ENCODE data around the gene FAM53A.
"Not testable (repeated sequence)": the region's sequence is repeated elsewhere in the genome, so short reads cannot be mapped to it uniquely, and the experiment has no call there.

FAM53A gene

DNA sequence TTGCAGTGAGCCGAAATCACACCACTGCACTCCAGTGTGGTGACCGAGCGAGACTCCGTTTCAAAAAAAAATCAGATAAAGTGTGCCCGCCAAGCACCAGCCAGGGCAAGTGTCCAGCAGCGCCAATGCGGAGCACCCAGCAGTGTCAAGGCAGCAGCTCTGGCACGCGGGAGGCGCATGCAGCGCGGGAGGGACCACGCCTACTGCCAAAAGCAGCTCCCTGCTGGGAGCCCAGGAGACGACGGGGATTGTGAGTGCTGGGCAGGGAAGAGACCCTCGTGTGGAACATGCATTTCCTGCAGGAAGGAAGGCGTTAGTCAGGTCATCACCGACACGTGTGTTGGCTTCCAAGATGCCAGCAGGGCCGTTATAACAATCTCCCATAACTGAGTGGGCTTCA is 10.4 kb downstream of the FAM53A start:
- no peaks in the 10 kb centered on the region for H3K4me1 ChIP-seq (ENCODE audit: control insufficient read depth, insufficient read depth, low read length)
- H3K36me3 ChIP-seq (ENCODE audit: control insufficient read depth in 2 of 2, insufficient read depth in 1 of 2, low read length in 2 of 2), result no peaks in the 10 kb centered on the region
- ChIA-PET POLR2A (no interaction called here), CTCF (no interaction called here)
- no peak overlapping the region for H3K4me3 ChIP-seq (ENCODE audit: low read depth, low read length)
- no peaks in the 10 kb centered on the region for H3K9me3 ChIP-seq (ENCODE audit: control insufficient read depth, insufficient read depth, low read depth, low read length)
- H3K27ac ChIP-seq (ENCODE audit: extremely low read depth, low read depth, low read length), result no peak overlapping the region
- no peak for TF ChIP-seq SP3 (tag by site-specific recombination; IDR thresholded peaks at IDR 0.05)
- no peak for TF ChIP-seq ZNF529 (tag by site-specific recombination; IDR thresholded peaks at IDR 0.05; ENCODE audit: insufficient replicate concordance)
- TF ChIP-seq ZNF148 (tag by site-specific recombination; IDR thresholded peaks at IDR 0.05; ENCODE audit: borderline replicate concordance), result no peak
- no peak for TF ChIP-seq ZNF214 (tag by site-specific recombination; IDR thresholded peaks at IDR 0.05; ENCODE audit: borderline replicate concordance)
- TF ChIP-seq, protein P1, sequence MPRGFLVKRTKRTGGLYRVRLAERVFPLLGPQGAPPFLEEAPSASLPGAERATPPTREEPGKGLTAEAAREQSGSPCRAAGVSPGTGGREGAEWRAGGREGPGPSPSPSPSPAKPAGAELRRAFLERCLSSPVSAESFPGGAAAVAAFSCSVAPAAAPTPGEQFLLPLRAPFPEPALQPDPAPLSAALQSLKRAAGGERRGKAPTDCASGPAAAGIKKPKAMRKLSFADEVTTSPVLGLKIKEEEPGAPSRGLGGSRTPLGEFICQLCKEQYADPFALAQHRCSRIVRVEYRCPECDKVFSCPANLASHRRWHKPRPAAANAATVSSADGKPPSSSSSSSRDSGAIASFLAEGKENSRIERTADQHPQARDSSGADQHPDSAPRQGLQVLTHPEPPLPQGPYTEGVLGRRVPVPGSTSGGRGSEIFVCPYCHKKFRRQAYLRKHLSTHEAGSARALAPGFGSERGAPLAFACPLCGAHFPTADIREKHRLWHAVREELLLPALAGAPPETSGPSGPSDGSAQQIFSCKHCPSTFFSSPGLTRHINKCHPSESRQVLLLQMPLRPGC (tag by site-specific recombination; IDR thresholded peaks at IDR 0.05), result no peak
- no peak for TF ChIP-seq ZNF548 (tag by site-specific recombination; IDR thresholded peaks at IDR 0.05)

- H3K9me3 ChIP-seq (ENCODE audit: control insufficient read depth, insufficient read depth, low read depth, low read length); H3K4me3 ChIP-seq (ENCODE audit: low read depth, low read length); POLR2A ChIA-PET; H3K4me1 ChIP-seq (ENCODE audit: control insufficient read depth, insufficient read depth, low read length); H3K36me3 ChIP-seq (ENCODE audit: control insufficient read depth in 2 of 2, insufficient read depth in 1 of 2, low read length in 2 of 2); H3K27ac ChIP-seq (ENCODE audit: extremely low read depth, low read depth, low read length): not testable (repeated sequence)
- CTCF ChIA-PET, result interaction anchor here (0.6 kb wide), 1 partner anchor 61 kb away, joined by 3 read pairs; no protein-coding TSS in a partner anchor
Measured at GRCh38 chr4:1671011-1671410, 13.1 kb downstream of the FAM53A start.

DNA sequence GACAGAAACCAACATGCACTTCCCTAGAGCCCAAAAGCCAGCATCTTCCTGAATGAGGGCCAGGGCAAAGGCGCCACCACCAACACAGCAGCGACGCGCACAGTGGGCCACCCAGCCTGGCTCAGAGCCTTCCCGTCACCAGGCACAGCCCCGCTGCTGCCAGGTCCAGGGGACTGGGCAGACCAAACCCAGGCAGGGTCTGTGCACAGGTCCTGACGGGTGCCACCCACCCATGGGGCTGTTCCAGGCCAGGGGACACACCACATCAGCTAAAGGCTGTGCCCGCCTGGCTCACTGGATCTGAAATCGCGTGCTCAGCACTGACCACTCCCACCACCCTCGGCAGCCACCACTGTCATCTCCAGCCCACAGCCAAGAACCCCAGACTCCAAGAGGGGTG is 13.8 kb downstream of the FAM53A start:
- Histone ChIP-seq H3K27ac (ENCODE audit: extremely low read depth, low read depth, low read length) (no peak overlapping the region), H3K9me3 (ENCODE audit: control insufficient read depth, insufficient read depth, low read depth, low read length) (no peaks in the 10 kb centered on the region), H3K36me3 (ENCODE audit: control insufficient read depth in 2 of 2, insufficient read depth in 1 of 2, low read length in 2 of 2) (no peaks in the 10 kb centered on the region), H3K4me1 (ENCODE audit: control insufficient read depth, insufficient read depth, low read length) (no peaks in the 10 kb centered on the region), H3K4me3 (ENCODE audit: low read depth, low read length) (no peak overlapping the region)
- ChIA-PET CTCF (interaction anchor here (0.6 kb wide), 1 partner anchor 60 kb away, joined by 3 read pairs; no protein-coding TSS in a partner anchor), POLR2A (no interaction called here)
- TF ChIP-seq ZNF350 (tag by site-specific recombination; IDR thresholded peaks at IDR 0.05) (no peak), ZNF792 (tag by site-specific recombination; IDR thresholded peaks at IDR 0.05) (no peak), ZNF221 (tag by site-specific recombination; IDR thresholded peaks at IDR 0.05; ENCODE audit: borderline replicate concordance) (no peak), ZNF140 (tag by site-specific recombination; IDR thresholded peaks at IDR 0.05) (no peak), ZNF266 (tag by site-specific recombination; IDR thresholded peaks at IDR 0.05; ENCODE audit: low read depth) (no peak), ZNF514 (tag by site-specific recombination; IDR thresholded peaks at IDR 0.05) (no peak), RBAK (tag by site-specific recombination; IDR thresholded peaks at IDR 0.05) (no peak), ZNF423 (tag by site-specific recombination; IDR thresholded peaks at IDR 0.05) (no peak), PRDM2 (tag by site-specific recombination; IDR thresholded peaks at IDR 0.05; ENCODE audit: borderline replicate concordance) (no peak), ZNF324 (tag by site-specific recombination; IDR thresholded peaks at IDR 0.05) (no peak), ZFHX2 (tag by site-specific recombination; conservative IDR thresholded peaks at IDR 0.05) (no peak)
- TF ChIP-seq, protein P2, sequence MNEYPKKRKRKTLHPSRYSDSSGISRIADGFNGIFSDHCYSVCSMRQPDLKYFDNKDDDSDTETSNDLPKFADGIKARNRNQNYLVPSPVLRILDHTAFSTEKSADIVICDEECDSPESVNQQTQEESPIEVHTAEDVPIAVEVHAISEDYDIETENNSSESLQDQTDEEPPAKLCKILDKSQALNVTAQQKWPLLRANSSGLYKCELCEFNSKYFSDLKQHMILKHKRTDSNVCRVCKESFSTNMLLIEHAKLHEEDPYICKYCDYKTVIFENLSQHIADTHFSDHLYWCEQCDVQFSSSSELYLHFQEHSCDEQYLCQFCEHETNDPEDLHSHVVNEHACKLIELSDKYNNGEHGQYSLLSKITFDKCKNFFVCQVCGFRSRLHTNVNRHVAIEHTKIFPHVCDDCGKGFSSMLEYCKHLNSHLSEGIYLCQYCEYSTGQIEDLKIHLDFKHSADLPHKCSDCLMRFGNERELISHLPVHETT (tag by site-specific recombination; IDR thresholded peaks at IDR 0.05), result no peak
- TF ChIP-seq, protein P3, sequence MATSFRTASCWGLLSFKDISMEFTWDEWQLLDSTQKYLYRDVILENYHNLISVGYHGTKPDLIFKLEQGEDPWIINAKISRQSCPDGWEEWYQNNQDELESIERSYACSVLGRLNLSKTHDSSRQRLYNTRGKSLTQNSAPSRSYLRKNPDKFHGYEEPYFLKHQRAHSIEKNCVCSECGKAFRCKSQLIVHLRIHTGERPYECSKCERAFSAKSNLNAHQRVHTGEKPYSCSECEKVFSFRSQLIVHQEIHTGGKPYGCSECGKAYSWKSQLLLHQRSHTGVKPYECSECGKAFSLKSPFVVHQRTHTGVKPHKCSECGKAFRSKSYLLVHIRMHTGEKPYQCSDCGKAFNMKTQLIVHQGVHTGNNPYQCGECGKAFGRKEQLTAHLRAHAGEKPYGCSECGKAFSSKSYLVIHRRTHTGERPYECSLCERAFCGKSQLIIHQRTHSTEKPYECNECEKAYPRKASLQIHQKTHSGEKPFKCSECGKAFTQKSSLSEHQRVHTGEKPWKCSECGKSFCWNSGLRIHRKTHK (tag by site-specific recombination; IDR thresholded peaks at IDR 0.05), result no peak

Measured in HEK293 (cell line).